Activated naive CD8-positive, alpha-beta T cell treated with anti-CD3 and anti-CD28 coated beads, Interleukin-2, amount 50 U/mL, for 24 hours (primary cell): Measurements from ENCODE around the gene ROCK2.

Experiments used
- ATAC-seq: fragments of 150-1000 bp; cut with Tn5 transposase; one replicate; pipeline ENCODE4 v1.10.0; 2021
- DNase-seq: peaks from one replicate; pipeline ENCODE4 v3.0.0; 2021
- H3K27ac Mint-ChIP-seq: one replicate; pipeline ENCODE4 v1.8.0; 2021; ENCODE audit warnings: mild to moderate bottlenecking, mixed read lengths
- H3K27me3 Mint-ChIP-seq: one replicate; pipeline ENCODE4 v1.8.0; 2021; ENCODE audit warnings: mixed read lengths
- H3K36me3 Mint-ChIP-seq: one replicate; pipeline ENCODE4 v1.8.0; 2021; ENCODE audit warnings: low read depth, mixed read lengths
- H3K4me1 Mint-ChIP-seq: one replicate; pipeline ENCODE4 v1.8.0; 2021; ENCODE audit warnings: mixed read lengths
- H3K4me3 Mint-ChIP-seq: one replicate; pipeline ENCODE4 v1.8.0; 2021; ENCODE audit warnings: mild to moderate bottlenecking, moderate library complexity, mixed read lengths
- H3K9me3 Mint-ChIP-seq: one replicate; pipeline ENCODE4 v1.8.0; 2021; ENCODE audit warnings: mixed read lengths

The ROCK2 gene

GRCh38 chr2:11140492-11140891, 203.9 kb downstream of the ROCK2 start:
- Mint-ChIP-seq H3K27ac (no peak overlapping the region), H3K4me1 (no peaks in the 10 kb centered on the region), H3K4me3 (no peak overlapping the region), H3K27me3 (peaks cover 7% of the 10 kb centered on the region), H3K9me3 (no peaks in the 10 kb centered on the region), H3K36me3 (no peaks in the 10 kb centered on the region)
- ATAC-seq, result no peak
- DNase-seq, result no peak

DNA sequence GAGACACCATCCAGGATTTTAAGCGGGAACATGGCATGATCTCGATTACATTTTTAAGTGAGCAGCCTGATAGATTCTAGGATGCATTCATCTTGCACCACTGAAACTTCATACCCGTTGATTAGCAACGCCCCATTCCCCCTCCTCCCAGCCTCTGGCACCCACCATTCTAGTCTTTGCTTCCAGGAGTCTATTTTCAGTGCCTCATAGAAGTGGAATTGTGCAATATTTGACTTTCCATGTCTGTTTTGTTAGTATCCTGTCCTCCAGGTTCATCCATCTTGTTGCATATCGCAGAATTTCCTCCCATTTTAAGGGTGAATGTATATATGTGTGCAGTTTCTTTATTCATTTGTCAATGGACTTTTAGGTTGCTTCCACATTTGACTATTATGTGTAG, 210.1 kb downstream of the ROCK2 start:
- no peak overlapping the region for H3K27ac Mint-ChIP-seq
- no peaks in the 10 kb centered on the region for H3K9me3 Mint-ChIP-seq
- peaks cover 24% of the 10 kb centered on the region for H3K4me1 Mint-ChIP-seq
- H3K4me3 Mint-ChIP-seq, result no peak overlapping the region
- no peak for ATAC-seq
- DNase-seq, result no peak
- peaks cover 4% of the 10 kb centered on the region for H3K27me3 Mint-ChIP-seq
- no peaks in the 10 kb centered on the region for H3K36me3 Mint-ChIP-seq

- ATAC-seq (no peak), DNase-seq (no peak)
- H3K27me3 Mint-ChIP-seq, result peaks cover 4% of the 10 kb centered on the region
- H3K4me1 Mint-ChIP-seq, result peaks cover 24% of the 10 kb centered on the region
- no peaks in the 10 kb centered on the region for H3K36me3 Mint-ChIP-seq
- H3K4me3 Mint-ChIP-seq, result no peak overlapping the region
- no peak overlapping the region for H3K27ac Mint-ChIP-seq
- H3K9me3 Mint-ChIP-seq, result no peaks in the 10 kb centered on the region
Observed at GRCh38 chr2:11133936-11134320, 210.5 kb downstream of the ROCK2 start.

GRCh38 chr2:11133238-11133935, 211.0 kb downstream of the ROCK2 start:
- no peaks in the 10 kb centered on the region for H3K9me3 Mint-ChIP-seq

GRCh38 chr2:11132036-11132671, 212.3 kb downstream of the ROCK2 start:
- DNase-seq (no peak), ATAC-seq (no peak)
- Mint-ChIP-seq H3K9me3 (no peaks in the 10 kb centered on the region), H3K27me3 (peaks cover 2% of the 10 kb centered on the region), H3K27ac (no peak overlapping the region), H3K36me3 (no peaks in the 10 kb centered on the region), H3K4me1 (peaks cover 24% of the 10 kb centered on the region), H3K4me3 (peak overlapping the region; percentile 73)

More at GRCh38 chr2:11133238-11133935, 211.0 kb downstream of the ROCK2 start:
- Mint-ChIP-seq H3K27ac (no peak overlapping the region), H3K36me3 (no peaks in the 10 kb centered on the region), H3K27me3 (peaks cover 2% of the 10 kb centered on the region), H3K4me3 (peak overlapping the region; percentile 73), H3K4me1 (peaks cover 24% of the 10 kb centered on the region)
- DNase-seq (no peak), ATAC-seq (no peak)

DNA sequence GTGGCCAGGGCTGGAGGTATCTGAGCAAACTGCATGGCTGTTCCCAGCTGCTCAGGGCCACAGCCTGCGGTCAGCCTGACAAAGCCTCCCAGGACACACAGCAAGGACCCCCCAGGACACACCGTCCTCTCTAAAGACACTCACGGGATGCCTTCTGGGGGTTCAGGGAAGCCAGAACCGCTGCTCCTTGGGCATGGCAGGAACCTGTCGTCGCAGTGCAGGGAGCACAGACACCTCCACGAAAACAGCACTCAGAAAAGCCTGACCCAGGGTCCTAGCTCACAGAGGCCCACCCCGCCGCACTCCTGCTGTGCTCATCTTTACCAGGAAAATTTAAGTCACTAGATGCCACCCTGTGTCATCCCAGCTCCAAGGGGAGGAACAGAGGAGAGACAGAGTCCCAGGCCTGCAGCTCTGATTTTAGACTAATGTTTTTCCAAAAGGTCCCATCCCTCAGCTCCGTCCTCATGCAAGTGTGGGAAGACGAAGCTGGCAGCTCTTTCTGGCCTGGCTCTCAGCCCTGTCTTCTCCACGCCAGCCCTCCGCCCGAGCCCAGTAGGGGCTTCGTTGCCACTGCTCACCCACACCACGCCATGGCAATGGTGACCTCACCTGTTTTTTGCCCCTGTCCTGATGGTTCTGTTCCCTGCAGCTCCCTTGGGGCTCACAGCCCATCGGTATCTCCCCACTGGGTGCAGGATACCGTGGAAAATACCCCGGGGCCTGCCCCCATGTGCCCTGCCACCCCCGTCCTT, 213.1 kb downstream of the ROCK2 start:
- no peaks in the 10 kb centered on the region for H3K36me3 Mint-ChIP-seq
- peaks cover 24% of the 10 kb centered on the region for H3K4me1 Mint-ChIP-seq
- H3K9me3 Mint-ChIP-seq, result no peaks in the 10 kb centered on the region
- no peaks in the 10 kb centered on the region for H3K27me3 Mint-ChIP-seq
- no peak overlapping the region for H3K27ac Mint-ChIP-seq
- DNase-seq, result no peak
- no peak for ATAC-seq
- H3K4me3 Mint-ChIP-seq, result no peak overlapping the region
